Left ventricle myocardium superior (tissue), 1 donor: Measurements from ENCODE around the gene ADGRG1. TPM values are rescaled to one million over a fixed set of nuclear protein-coding genes. Genes with fewer than 3 reads are reported as not detected.

Experiments
- ATAC-seq: fragments of 200-7000 bp; cut with Tn5 transposase; one replicate; pipeline ENCODE4 v1.9.1; 2020; ENCODE audit warnings: mild to moderate bottlenecking, moderate library complexity
- DNase-seq: peaks from one replicate; pipeline ENCODE4 v3.0.0-alpha.2; 2020
- intact Hi-C: fragments of 100-400 bp; cut with micrococcal nuclease; formaldehyde crosslinking; loops from one replicate; pipeline ENCODE4 v1.11.0; 2022
- total RNA-seq: library from RNA; stranded (reverse); fragmentation: NEBNext Ultra II Directional; extraction: Animal tissue kit (Norgen Biotek cat#: 25700); gene quantifications from one replicate; pipeline ENCODE4 v1.2.1, GENCODE V29; 2021
- donor health status: DM: no; HTN: yes; CAD: no; lungs with severe emphysema.

The ADGRG1 gene
- total RNA-seq, 1 donor from 2014 or later, result 18.6 TPM

- no peak for ATAC-seq
- DNase-seq, result no peak
- intact Hi-C loops, result no loop called here
Measured at GRCh38 chr16:57629516-57630406, 1.3 kb downstream of the ADGRG1 start.

GRCh38 chr16:57630407-57630797 lies 2.0 kb downstream of the ADGRG1 start:
- intact Hi-C loops, result no loop called here
- no peak for DNase-seq
- ATAC-seq, result no peak

GRCh38 chr16:57630931-57631845 lies 2.8 kb downstream of the ADGRG1 start:
- DNase-seq, result no peak
- intact Hi-C loops, result no loop called here
- ATAC-seq, result no peak

- intact Hi-C loops, result no loop called here
- ATAC-seq (peak; percentile 7), DNase-seq (peak; percentile 56)
Measured at GRCh38 chr16:57632568-57632967, 4.1 kb downstream of the ADGRG1 start.

GRCh38 chr16:57633383-57634064 lies 5.1 kb downstream of the ADGRG1 start:
- intact Hi-C loops, result no loop called here
- ATAC-seq (no peak), DNase-seq (no peak)

GRCh38 chr16:57634171-57634570 lies 5.7 kb downstream of the ADGRG1 start:
- intact Hi-C loops, result no loop called here
- no peak for DNase-seq
- ATAC-seq, result no peak

GRCh38 chr16:57635266-57636097 lies 7.1 kb downstream of the ADGRG1 start:
- DNase-seq (no peak), ATAC-seq (no peak)
- intact Hi-C loops, result no loop called here

GRCh38 chr16:57636184-57636583 lies 7.8 kb downstream of the ADGRG1 start:
- ATAC-seq, result no peak
- intact Hi-C loops, result no loop called here
- no peak for DNase-seq

- DNase-seq (no peak), ATAC-seq (no peak)
- intact Hi-C loops, result no loop called here
Measured at GRCh38 chr16:57637020-57637419, 8.6 kb downstream of the ADGRG1 start.

- peak; percentile 54 for DNase-seq
- intact Hi-C loops, result no loop called here
Measured at GRCh38 chr16:57637424-57637823, 9.0 kb downstream of the ADGRG1 start.

GRCh38 chr16:57637965-57638364 lies 9.5 kb downstream of the ADGRG1 start:
- DNase-seq, result no peak
- intact Hi-C loops, result no loop called here
- ATAC-seq, result no peak

More at GRCh38 chr16:57637424-57637823, 9.0 kb downstream of the ADGRG1 start:
- peak; percentile 67 for ATAC-seq

GRCh38 chr16:57638381-57638780 lies 10.0 kb downstream of the ADGRG1 start:
- no peak for ATAC-seq
- intact Hi-C loops, result no loop called here
- DNase-seq, result no peak

GRCh38 chr16:57639172-57639887 lies 10.9 kb downstream of the ADGRG1 start:
- intact Hi-C loops, result no loop called here
- peak; percentile 36 for ATAC-seq
- DNase-seq, result peak; percentile 62

GRCh38 chr16:57640185-57640584 lies 11.8 kb downstream of the ADGRG1 start:
- DNase-seq, result no peak
- no peak for ATAC-seq
- intact Hi-C loops, result no loop called here

- intact Hi-C loops, result no loop called here
- ATAC-seq, result peak; percentile 31
- DNase-seq, result no peak
Measured at GRCh38 chr16:57640612-57641011, 12.2 kb downstream of the ADGRG1 start.

GRCh38 chr16:57642160-57643135 lies 14.0 kb downstream of the ADGRG1 start:
- intact Hi-C loops, result no loop called here
- ATAC-seq (no peak), DNase-seq (no peak)
